Measurements from ENCODE around the gene SLC1A3.

Gene SLC1A3

DNA sequence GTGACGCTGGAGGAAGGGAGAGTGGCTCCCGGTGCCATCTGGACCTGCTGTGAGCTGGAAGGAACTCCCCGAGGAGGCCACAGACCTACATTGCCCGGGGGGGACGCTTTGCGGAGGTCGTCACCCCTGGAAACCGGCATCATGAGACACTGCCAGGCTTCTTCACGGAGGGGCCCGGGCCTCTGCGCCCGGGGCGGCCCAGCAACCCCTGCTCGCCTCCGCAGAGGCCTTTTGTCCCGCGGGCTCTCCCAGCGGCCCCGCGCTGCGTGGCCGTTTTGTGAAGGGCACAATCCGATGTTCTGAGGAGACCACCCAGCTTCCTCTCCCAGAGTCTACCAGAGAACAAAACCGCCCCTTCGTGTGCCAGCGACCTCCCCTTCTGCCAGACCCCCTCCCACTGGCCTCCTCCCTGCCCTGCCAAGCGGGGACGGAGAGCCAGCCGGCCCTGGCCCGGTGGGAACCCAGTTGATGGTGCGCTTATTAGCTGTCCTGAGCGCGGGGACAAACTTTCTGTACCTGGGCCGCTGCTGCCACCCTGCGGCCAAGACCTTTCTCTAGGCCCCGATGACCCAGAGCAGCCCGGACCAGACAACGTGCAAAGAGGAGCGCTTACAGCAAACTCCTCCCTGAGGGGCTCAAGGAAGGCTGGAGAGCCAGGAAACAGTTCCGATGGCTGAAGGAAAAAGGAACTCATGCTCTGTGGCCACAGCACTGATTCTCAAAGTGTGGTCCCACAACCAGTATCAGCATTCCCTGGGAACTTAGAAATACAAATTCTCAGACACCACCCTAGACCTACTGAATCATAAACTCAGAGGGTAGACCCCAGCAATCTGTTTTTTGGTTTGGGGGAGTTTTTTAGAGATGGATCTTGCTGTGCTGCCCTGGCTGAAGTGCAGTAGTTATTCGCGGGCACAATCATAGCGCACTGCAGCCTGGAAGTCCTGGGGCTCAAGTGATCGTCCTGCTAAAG is 86.7 kb downstream of the SLC1A3 start:
- no peak for TF ChIP-seq RARB (CRISPR knock-in tag; IDR thresholded peaks at IDR 0.05)
- no peak for TF ChIP-seq ISL1 (CRISPR knock-in tag; IDR thresholded peaks at IDR 0.05)
- TF ChIP-seq ZC3H10 (CRISPR knock-in tag; IDR thresholded peaks at IDR 0.05) = no peak
- TF ChIP-seq, protein P1, sequence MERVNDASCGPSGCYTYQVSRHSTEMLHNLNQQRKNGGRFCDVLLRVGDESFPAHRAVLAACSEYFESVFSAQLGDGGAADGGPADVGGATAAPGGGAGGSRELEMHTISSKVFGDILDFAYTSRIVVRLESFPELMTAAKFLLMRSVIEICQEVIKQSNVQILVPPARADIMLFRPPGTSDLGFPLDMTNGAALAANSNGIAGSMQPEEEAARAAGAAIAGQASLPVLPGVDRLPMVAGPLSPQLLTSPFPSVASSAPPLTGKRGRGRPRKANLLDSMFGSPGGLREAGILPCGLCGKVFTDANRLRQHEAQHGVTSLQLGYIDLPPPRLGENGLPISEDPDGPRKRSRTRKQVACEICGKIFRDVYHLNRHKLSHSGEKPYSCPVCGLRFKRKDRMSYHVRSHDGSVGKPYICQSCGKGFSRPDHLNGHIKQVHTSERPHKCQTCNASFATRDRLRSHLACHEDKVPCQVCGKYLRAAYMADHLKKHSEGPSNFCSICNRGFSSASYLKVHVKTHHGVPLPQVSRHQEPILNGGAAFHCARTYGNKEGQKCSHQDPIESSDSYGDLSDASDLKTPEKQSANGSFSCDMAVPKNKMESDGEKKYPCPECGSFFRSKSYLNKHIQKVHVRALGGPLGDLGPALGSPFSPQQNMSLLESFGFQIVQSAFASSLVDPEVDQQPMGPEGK (CRISPR knock-in tag; IDR thresholded peaks at IDR 0.05; ENCODE audit: borderline replicate concordance) = no peak
- TF ChIP-seq ARNTL (CRISPR knock-in tag; IDR thresholded peaks at IDR 0.05; ENCODE audit: borderline replicate concordance, low read depth) = no peak
- TF ChIP-seq PPARA (CRISPR knock-in tag; IDR thresholded peaks at IDR 0.05; ENCODE audit: borderline replicate concordance) = no peak
- TF ChIP-seq ZNF565 (CRISPR knock-in tag; conservative IDR thresholded peaks at IDR 0.05; ENCODE audit: low read depth) = no peak
- TF ChIP-seq ZNF8 (CRISPR knock-in tag; IDR thresholded peaks at IDR 0.05) = no peak
- peak; percentile 82 for ATAC-seq

DNA sequence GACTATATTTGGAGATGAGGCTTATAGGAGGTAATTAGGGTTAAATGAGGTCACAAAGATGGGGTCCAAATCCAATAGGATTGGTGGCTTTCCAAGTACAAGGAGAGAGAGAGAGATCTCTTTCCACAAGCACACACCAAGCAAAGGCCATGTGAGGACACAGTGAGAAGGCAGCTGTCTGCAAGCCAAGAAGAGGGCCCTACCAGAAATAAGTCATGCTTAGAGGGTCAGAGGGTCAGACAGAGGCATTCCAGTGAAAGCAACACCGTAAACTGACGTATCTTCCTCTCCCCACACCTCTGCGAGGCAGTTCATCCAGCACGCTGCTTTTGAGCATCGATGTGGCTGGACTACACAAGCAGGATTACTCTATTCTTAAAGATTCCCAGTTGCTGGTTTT is 87.9 kb downstream of the SLC1A3 start:
- TF ChIP-seq, protein P1 (CRISPR knock-in tag; IDR thresholded peaks at IDR 0.05; ENCODE audit: borderline replicate concordance) = no peak
- TF ChIP-seq ZNF8 (CRISPR knock-in tag; IDR thresholded peaks at IDR 0.05) = no peak
- no peak for ATAC-seq

DNA sequence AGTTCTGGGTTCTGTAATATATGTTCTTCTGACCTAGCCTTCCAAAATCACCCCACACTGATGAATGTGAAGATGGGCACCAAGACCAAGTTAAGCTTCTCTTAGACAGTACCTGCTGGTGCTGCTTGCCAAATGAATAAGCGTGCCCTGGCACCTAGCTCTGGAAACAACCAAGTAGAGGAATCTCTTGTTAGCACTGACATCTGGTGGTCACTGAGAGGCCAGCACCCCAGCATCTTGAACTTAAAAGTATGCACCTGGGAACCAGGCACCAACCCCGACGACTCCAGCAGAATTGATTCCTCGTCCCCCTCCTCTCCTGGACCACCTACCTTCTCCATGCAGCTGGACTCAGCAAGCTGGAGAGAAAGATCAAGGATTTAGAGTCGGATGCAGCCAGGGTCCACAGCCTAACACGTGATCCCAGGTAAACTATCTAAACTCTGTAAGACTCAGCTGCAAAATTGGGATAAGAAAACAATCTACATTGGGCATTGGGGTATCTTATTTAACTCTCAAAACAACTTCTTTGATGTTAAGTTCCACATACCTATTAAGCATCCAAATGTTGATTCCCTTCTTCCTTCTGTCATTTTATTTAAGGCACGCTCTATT is 89.8 kb downstream of the SLC1A3 start:
- TF ChIP-seq, protein P2, sequence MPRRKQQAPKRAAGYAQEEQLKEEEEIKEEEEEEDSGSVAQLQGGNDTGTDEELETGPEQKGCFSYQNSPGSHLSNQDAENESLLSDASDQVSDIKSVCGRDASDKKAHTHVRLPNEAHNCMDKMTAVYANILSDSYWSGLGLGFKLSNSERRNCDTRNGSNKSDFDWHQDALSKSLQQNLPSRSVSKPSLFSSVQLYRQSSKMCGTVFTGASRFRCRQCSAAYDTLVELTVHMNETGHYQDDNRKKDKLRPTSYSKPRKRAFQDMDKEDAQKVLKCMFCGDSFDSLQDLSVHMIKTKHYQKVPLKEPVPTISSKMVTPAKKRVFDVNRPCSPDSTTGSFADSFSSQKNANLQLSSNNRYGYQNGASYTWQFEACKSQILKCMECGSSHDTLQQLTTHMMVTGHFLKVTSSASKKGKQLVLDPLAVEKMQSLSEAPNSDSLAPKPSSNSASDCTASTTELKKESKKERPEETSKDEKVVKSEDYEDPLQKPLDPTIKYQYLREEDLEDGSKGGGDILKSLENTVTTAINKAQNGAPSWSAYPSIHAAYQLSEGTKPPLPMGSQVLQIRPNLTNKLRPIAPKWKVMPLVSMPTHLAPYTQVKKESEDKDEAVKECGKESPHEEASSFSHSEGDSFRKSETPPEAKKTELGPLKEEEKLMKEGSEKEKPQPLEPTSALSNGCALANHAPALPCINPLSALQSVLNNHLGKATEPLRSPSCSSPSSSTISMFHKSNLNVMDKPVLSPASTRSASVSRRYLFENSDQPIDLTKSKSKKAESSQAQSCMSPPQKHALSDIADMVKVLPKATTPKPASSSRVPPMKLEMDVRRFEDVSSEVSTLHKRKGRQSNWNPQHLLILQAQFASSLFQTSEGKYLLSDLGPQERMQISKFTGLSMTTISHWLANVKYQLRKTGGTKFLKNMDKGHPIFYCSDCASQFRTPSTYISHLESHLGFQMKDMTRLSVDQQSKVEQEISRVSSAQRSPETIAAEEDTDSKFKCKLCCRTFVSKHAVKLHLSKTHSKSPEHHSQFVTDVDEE (CRISPR knock-in tag; IDR thresholded peaks at IDR 0.05) = no peak
- TF ChIP-seq ESRRG (CRISPR knock-in tag; IDR thresholded peaks at IDR 0.05) (no peak), ARNTL (CRISPR knock-in tag; IDR thresholded peaks at IDR 0.05; ENCODE audit: borderline replicate concordance, low read depth) (no peak), CSDC2 (CRISPR knock-in tag; IDR thresholded peaks at IDR 0.05) (no peak), OSR1 (CRISPR knock-in tag; IDR thresholded peaks at IDR 0.05) (no peak), ZNF565 (CRISPR knock-in tag; conservative IDR thresholded peaks at IDR 0.05; ENCODE audit: low read depth) (no peak), ZNF70 (CRISPR knock-in tag; IDR thresholded peaks at IDR 0.05) (no peak), RARB (CRISPR knock-in tag; IDR thresholded peaks at IDR 0.05) (no peak), ZC3H10 (CRISPR knock-in tag; IDR thresholded peaks at IDR 0.05) (no peak), ISL1 (CRISPR knock-in tag; IDR thresholded peaks at IDR 0.05) (no peak), TCF4 (CRISPR knock-in tag; IDR thresholded peaks at IDR 0.05; ENCODE audit: borderline replicate concordance) (no peak), ZFP3 (CRISPR knock-in tag; IDR thresholded peaks at IDR 0.05) (no peak), ZNF8 (CRISPR knock-in tag; IDR thresholded peaks at IDR 0.05) (no peak), SNAI2 (CRISPR knock-in tag; IDR thresholded peaks at IDR 0.05) (no peak), GLIS3 (CRISPR knock-in tag; IDR thresholded peaks at IDR 0.05) (no peak), TOX (CRISPR knock-in tag; IDR thresholded peaks at IDR 0.05; ENCODE audit: borderline replicate concordance) (no peak)
- TF ChIP-seq, protein P3, sequence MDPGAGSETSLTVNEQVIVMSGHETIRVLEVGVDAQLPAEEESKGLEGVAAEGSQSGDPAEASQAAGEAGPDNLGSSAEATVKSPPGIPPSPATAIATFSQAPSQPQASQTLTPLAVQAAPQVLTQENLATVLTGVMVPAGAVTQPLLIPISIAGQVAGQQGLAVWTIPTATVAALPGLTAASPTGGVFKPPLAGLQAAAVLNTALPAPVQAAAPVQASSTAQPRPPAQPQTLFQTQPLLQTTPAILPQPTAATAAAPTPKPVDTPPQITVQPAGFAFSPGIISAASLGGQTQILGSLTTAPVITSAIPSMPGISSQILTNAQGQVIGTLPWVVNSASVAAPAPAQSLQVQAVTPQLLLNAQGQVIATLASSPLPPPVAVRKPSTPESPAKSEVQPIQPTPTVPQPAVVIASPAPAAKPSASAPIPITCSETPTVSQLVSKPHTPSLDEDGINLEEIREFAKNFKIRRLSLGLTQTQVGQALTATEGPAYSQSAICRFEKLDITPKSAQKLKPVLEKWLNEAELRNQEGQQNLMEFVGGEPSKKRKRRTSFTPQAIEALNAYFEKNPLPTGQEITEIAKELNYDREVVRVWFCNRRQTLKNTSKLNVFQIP (CRISPR knock-in tag; IDR thresholded peaks at IDR 0.05; ENCODE audit: borderline replicate concordance, low read depth) = no peak
- ATAC-seq = peak; percentile 77

All from SK-N-SH treated with all-trans-retinoic acid at 6 μM for 48 hours (cell line).